Central memory CD8-positive, alpha-beta T cell (primary cell): Measurements from ENCODE around the gene SVIL.
A peak's percentile ranks its signal among the peaks of the same experiment; 100 is the strongest.
"Not testable (repeated sequence)": the region's sequence is repeated elsewhere in the genome, so short reads cannot be mapped to it uniquely, and the experiment has no call there.

ENCODE experiments used
- ATAC-seq: fragments of 150-1000 bp; cut with Tn5 transposase; replicated peaks from 2 replicates; pipeline ENCODE4 v1.10.0; 2022; ENCODE audit warnings: mild to moderate bottlenecking, moderate FRiP score, moderate number of reproducible peaks; ENCODE audit not compliant: poor library complexity, severe bottlenecking; ENCODE audit errors: extremely low read depth
- DNase-seq, 2 donors: peaks; one replicate each; pipeline ENCODE4 v3.0.0; 2021; ENCODE audit warnings: low spot score in 2 of 2
- H3K27ac Mint-ChIP-seq: one replicate; pipeline ENCODE4 v1.8.0; 2022; ENCODE audit warnings: low read depth, mild to moderate bottlenecking, moderate library complexity, mixed read lengths
- H3K27me3 Mint-ChIP-seq: one replicate; pipeline ENCODE4 v1.8.0; 2022; ENCODE audit warnings: mixed read lengths
- H3K36me3 Mint-ChIP-seq: one replicate; pipeline ENCODE4 v1.8.0; 2022; ENCODE audit warnings: mild to moderate bottlenecking, moderate library complexity, mixed read lengths; ENCODE audit not compliant: insufficient read depth
- H3K4me1 Mint-ChIP-seq: one replicate; pipeline ENCODE4 v1.8.0; 2022; ENCODE audit warnings: mixed read lengths
- H3K4me3 Mint-ChIP-seq: one replicate; pipeline ENCODE4 v1.8.0; 2022; ENCODE audit warnings: mild to moderate bottlenecking, moderate library complexity, mixed read lengths
- H3K9me3 Mint-ChIP-seq: one replicate; pipeline ENCODE4 v1.8.0; 2022; ENCODE audit warnings: mixed read lengths

Gene SVIL

GRCh38 chr10:29570248-29570647, 64.5 kb downstream of the SVIL start:
- DNase-seq, H3K27ac Mint-ChIP-seq, H3K4me1 Mint-ChIP-seq, H3K4me3 Mint-ChIP-seq, H3K36me3 Mint-ChIP-seq, ATAC-seq, H3K9me3 Mint-ChIP-seq, H3K27me3 Mint-ChIP-seq: not testable (repeated sequence)

- Mint-ChIP-seq H3K9me3 (no peaks in the 10 kb centered on the region), H3K36me3 (no peaks in the 10 kb centered on the region), H3K4me1 (no peaks in the 10 kb centered on the region), H3K4me3 (no peak overlapping the region), H3K27ac (no peak overlapping the region), H3K27me3 (no peaks in the 10 kb centered on the region)
- DNase-seq (no peak), ATAC-seq (no peak)
Observed at GRCh38 chr10:29569795-29570194, 65.0 kb downstream of the SVIL start.

- Mint-ChIP-seq H3K27me3 (no peaks in the 10 kb centered on the region), H3K9me3 (no peaks in the 10 kb centered on the region), H3K27ac (no peak overlapping the region), H3K36me3 (peaks cover 4% of the 10 kb centered on the region), H3K4me1 (no peaks in the 10 kb centered on the region), H3K4me3 (no peak overlapping the region)
- ATAC-seq, result no peak
- DNase-seq, result no peak
Observed at GRCh38 chr10:29567003-29567402, 67.8 kb downstream of the SVIL start.

GRCh38 chr10:29566209-29566608, 68.6 kb downstream of the SVIL start:
- not testable (repeated sequence) for H3K36me3 Mint-ChIP-seq, H3K4me3 Mint-ChIP-seq, H3K4me1 Mint-ChIP-seq, H3K27ac Mint-ChIP-seq, DNase-seq, H3K9me3 Mint-ChIP-seq, H3K27me3 Mint-ChIP-seq, ATAC-seq

GRCh38 chr10:29563420-29564035, 71.2 kb downstream of the SVIL start:
- peaks cover 9% of the 10 kb centered on the region for H3K36me3 Mint-ChIP-seq
- H3K4me3 Mint-ChIP-seq, result no peak overlapping the region
- DNase-seq, result no peak
- ATAC-seq, result no peak
- H3K27me3 Mint-ChIP-seq, result no peaks in the 10 kb centered on the region
- no peaks in the 10 kb centered on the region for H3K9me3 Mint-ChIP-seq
- H3K27ac Mint-ChIP-seq, result no peak overlapping the region
- no peaks in the 10 kb centered on the region for H3K4me1 Mint-ChIP-seq

GRCh38 chr10:29563006-29563405, 71.8 kb downstream of the SVIL start:
- not testable (repeated sequence) for H3K27ac Mint-ChIP-seq, DNase-seq, H3K4me1 Mint-ChIP-seq, H3K27me3 Mint-ChIP-seq, H3K4me3 Mint-ChIP-seq, H3K9me3 Mint-ChIP-seq, H3K36me3 Mint-ChIP-seq
- ATAC-seq, result peak; percentile 28

GRCh38 chr10:29559996-29560395, 74.8 kb downstream of the SVIL start:
- Mint-ChIP-seq H3K36me3 (peaks cover 10% of the 10 kb centered on the region), H3K9me3 (no peaks in the 10 kb centered on the region), H3K4me1 (no peaks in the 10 kb centered on the region), H3K27me3 (no peaks in the 10 kb centered on the region), H3K27ac (no peak overlapping the region), H3K4me3 (no peak overlapping the region)
- ATAC-seq (no peak), DNase-seq (no peak)

- ATAC-seq, result no peak
- Mint-ChIP-seq H3K4me1 (no peaks in the 10 kb centered on the region), H3K9me3 (no peaks in the 10 kb centered on the region), H3K27ac (no peak overlapping the region), H3K27me3 (no peaks in the 10 kb centered on the region), H3K36me3 (peaks cover 20% of the 10 kb centered on the region), H3K4me3 (no peak overlapping the region)
- DNase-seq, result no peak
Observed at GRCh38 chr10:29557665-29558064, 77.1 kb downstream of the SVIL start.

GRCh38 chr10:29555746-29556481, 78.9 kb downstream of the SVIL start:
- no peak overlapping the region for H3K4me3 Mint-ChIP-seq
- ATAC-seq, result no peak
- no peaks in the 10 kb centered on the region for H3K9me3 Mint-ChIP-seq
- no peak overlapping the region for H3K27ac Mint-ChIP-seq
- no peak for DNase-seq
- no peaks in the 10 kb centered on the region for H3K27me3 Mint-ChIP-seq
- H3K4me1 Mint-ChIP-seq, result no peaks in the 10 kb centered on the region
- peaks cover 21% of the 10 kb centered on the region for H3K36me3 Mint-ChIP-seq

- Mint-ChIP-seq H3K9me3 (no peaks in the 10 kb centered on the region), H3K36me3 (peaks cover 22% of the 10 kb centered on the region), H3K27ac (no peak overlapping the region), H3K27me3 (no peaks in the 10 kb centered on the region), H3K4me1 (no peaks in the 10 kb centered on the region), H3K4me3 (no peak overlapping the region)
- DNase-seq, result no peak
- ATAC-seq, result no peak
Observed at GRCh38 chr10:29555091-29555745, 79.6 kb downstream of the SVIL start.

GRCh38 chr10:29554660-29555059, 80.1 kb downstream of the SVIL start:
- Mint-ChIP-seq H3K27ac (no peak overlapping the region), H3K36me3 (peaks cover 22% of the 10 kb centered on the region), H3K27me3 (no peaks in the 10 kb centered on the region), H3K4me1 (no peaks in the 10 kb centered on the region), H3K4me3 (no peak overlapping the region), H3K9me3 (no peaks in the 10 kb centered on the region)
- ATAC-seq (no peak), DNase-seq (no peak)

- H3K9me3 Mint-ChIP-seq, result no peaks in the 10 kb centered on the region
Observed at GRCh38 chr10:29553544-29554250, 81.1 kb downstream of the SVIL start.

More at GRCh38 chr10:29553544-29554250, 81.1 kb downstream of the SVIL start:
- ATAC-seq (no peak), DNase-seq (no peak)
- Mint-ChIP-seq H3K27me3 (no peaks in the 10 kb centered on the region), H3K27ac (no peak overlapping the region), H3K36me3 (peaks cover 23% of the 10 kb centered on the region), H3K4me3 (no peak overlapping the region), H3K4me1 (no peaks in the 10 kb centered on the region)
